Chondrocyte (in vitro differentiated cells): ENCODE data around the gene ADIPOR2. TPM values are rescaled to one million over a fixed set of nuclear protein-coding genes. Genes with fewer than 3 reads are reported as not detected.

ENCODE experiments used
- DNase-seq: peaks from one replicate; pipeline ENCODE4 v3.0.0; 2021; ENCODE audit warnings: mixed read lengths, low spot score
- H3K27ac Mint-ChIP-seq: one replicate; pipeline ENCODE4 v1.8.0; 2021; ENCODE audit warnings: mild to moderate bottlenecking, moderate library complexity, mixed read lengths; ENCODE audit not compliant: unreplicated experiment
- H3K27me3 Mint-ChIP-seq: 2 replicates; pipeline ENCODE4 v1.8.0; 2021; ENCODE audit warnings: low read depth, mixed read lengths
- H3K36me3 Mint-ChIP-seq: 2 replicates; pipeline ENCODE4 v1.8.0; 2021; ENCODE audit warnings: low read depth, mixed read lengths
- H3K4me1 Mint-ChIP-seq: 2 replicates; pipeline ENCODE4 v1.8.0; 2021; ENCODE audit warnings: low read depth, mild to moderate bottlenecking, mixed read lengths
- H3K4me3 Mint-ChIP-seq: one replicate; pipeline ENCODE4 v1.8.0; 2021; ENCODE audit warnings: mild to moderate bottlenecking, moderate library complexity, mixed read lengths; ENCODE audit not compliant: unreplicated experiment
- H3K9me3 Mint-ChIP-seq: 2 replicates; pipeline ENCODE4 v1.8.0; 2021; ENCODE audit warnings: low read depth, mixed read lengths
- CTCF ChIP-seq: fragments of 200-600 bp; sonication (generic); IDR thresholded peaks from 2 replicates; pipeline ENCODE4 v1.5.0; 2021; ENCODE audit warnings: antibody characterized with exemption, mild to moderate bottlenecking, moderate library complexity
- total RNA-seq: library from RNA; stranded (reverse); gene quantifications from 3 replicates; pipeline ENCODE4 v1.2.1, GENCODE V29; 2021

The ADIPOR2 gene
- total RNA-seq, 1 donor from 2014 or later = 35.6 TPM

GRCh38 chr12:1830401-1830845, 139.6 kb downstream of the ADIPOR2 start:
- Mint-ChIP-seq H3K9me3 (no peaks in the 10 kb centered on the region), H3K27me3 (peaks cover 41% of the 10 kb centered on the region), H3K27ac (no peak overlapping the region), H3K36me3 (no peaks in the 10 kb centered on the region), H3K4me1 (peaks cover 5% of the 10 kb centered on the region), H3K4me3 (no peak overlapping the region)
- peak; percentile 44 for DNase-seq
- TF ChIP-seq CTCF = no peak

DNA sequence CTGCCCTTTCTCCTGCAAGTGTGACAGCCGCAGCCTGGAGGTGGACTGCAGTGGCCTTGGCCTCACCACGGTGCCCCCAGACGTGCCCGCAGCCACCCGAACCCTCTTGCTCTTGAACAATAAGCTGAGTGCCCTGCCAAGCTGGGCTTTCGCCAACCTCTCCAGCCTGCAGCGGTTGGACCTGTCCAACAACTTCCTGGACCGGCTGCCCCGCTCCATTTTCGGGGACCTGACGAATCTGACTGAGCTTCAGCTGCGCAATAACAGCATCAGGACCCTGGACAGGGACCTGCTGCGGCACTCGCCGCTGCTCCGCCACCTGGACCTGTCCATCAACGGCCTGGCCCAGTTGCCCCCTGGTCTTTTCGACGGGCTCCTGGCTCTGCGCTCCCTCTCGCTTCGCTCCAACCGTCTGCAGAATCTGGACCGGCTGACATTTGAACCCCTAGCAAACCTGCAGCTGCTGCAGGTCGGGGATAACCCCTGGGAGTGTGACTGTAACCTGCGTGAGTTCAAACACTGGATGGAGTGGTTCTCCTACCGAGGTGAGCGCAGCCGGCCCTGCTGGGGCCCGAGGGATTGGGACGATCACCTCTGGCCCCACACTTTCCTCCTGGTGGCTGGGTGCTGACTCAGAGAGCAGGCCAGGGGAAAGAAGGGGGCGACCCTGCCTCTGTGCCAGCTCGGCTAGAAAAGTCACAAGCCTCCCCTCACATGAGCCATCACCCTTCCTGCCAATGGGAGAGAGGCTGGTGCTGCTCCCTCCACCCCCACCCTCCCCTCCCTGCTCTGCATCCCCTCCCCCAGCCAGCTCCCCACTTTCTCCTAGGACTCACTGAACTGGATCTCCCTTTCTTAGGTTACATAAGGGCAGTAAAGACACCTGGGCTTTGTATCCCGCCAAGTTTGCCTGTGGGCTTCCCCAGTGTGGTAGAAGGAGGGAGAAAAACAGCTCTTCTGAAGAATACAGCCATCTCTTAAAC, 140.4 kb downstream of the ADIPOR2 start:
- no peaks in the 10 kb centered on the region for H3K9me3 Mint-ChIP-seq
- no peak for TF ChIP-seq CTCF
- H3K4me3 Mint-ChIP-seq = no peak overlapping the region
- no peak overlapping the region for H3K27ac Mint-ChIP-seq
- peak; percentile 81 for DNase-seq
- peaks cover 39% of the 10 kb centered on the region for H3K27me3 Mint-ChIP-seq
- peaks cover 5% of the 10 kb centered on the region for H3K4me1 Mint-ChIP-seq
- no peaks in the 10 kb centered on the region for H3K36me3 Mint-ChIP-seq

DNA sequence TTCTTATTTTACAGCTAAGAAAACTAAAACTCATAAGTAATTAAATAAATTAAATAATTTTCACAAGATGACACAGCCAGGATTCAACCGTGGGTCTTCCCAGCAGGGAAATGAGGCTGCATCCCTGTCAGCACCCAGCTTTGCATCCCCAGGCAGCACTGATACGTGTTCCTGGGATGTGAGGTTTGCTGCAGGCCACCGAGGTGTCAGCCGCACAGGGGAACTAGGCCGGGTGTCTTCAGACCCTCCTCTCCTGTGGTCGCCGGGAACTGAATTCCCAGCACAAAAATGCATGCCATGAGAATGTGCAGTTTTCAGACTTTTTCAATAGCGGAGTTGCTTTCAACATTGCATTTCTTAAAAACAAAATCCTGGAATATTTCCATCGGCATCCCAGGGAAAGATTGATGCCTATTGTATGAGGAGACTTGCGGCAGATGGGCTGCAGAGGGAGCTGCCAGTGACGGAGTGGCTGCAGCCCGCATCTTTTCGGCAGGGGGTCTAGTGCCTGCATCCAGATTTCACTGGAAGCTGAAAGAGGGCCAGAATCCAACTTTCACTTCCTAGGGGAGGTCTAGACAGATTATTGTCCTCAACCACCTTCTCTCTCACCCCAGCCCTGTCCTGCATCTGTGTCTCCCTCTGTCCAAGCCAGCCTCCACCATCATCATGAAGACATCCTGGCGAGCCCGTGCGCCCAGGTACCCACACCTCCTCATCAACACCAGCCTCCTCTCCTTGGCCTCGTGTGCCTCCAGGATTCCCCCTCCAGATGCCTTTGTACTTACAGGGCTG, 142.1 kb downstream of the ADIPOR2 start:
- Mint-ChIP-seq H3K4me1 (peaks cover 18% of the 10 kb centered on the region), H3K4me3 (no peak overlapping the region), H3K27me3 (peaks cover 39% of the 10 kb centered on the region)

DNA sequence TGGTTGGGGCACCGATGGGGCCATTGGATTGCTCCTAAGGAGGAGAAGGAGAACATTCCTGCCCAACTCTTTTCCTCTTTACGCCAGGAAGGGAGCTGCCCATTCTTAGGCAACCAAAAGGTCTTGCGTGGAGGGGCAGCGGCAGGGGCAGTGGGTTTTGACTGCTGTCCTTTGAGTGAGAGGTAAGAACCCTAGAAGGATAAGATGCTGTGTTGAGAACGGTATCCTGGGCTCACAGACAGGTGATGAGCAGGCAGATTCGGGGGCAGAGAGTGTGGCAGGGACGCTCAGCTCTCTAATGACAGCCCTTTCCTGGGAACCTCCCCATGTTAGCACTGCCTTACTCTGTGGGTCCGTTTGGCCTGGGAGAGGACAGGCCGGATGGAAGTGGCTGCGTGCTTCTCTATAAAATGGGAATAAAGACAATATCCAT, 142.7 kb downstream of the ADIPOR2 start:
- no peak for TF ChIP-seq CTCF
- Mint-ChIP-seq H3K27me3 (peaks cover 36% of the 10 kb centered on the region), H3K4me3 (no peak overlapping the region), H3K4me1 (peaks cover 24% of the 10 kb centered on the region), H3K9me3 (no peaks in the 10 kb centered on the region), H3K27ac (no peak overlapping the region), H3K36me3 (no peaks in the 10 kb centered on the region)
- DNase-seq = no peak

More for the DNA sequence above, 142.1 kb downstream of the ADIPOR2 start:
- Mint-ChIP-seq H3K27ac (no peak overlapping the region), H3K9me3 (no peaks in the 10 kb centered on the region), H3K36me3 (no peaks in the 10 kb centered on the region)
- peak; percentile 62 for DNase-seq
- TF ChIP-seq CTCF = no peak
